Stimulated activated CD4-positive, alpha-beta T cell treated with anti-CD3 and anti-CD28 coated beads, Interleukin-15, amount 100 ng/mL, for 24 hours (primary cell): Measurements from ENCODE around the gene PTCH1.

Source experiments
- DNase-seq: peaks from one replicate; pipeline ENCODE4 v3.0.0-alpha.2; 2020

PTCH1 gene

GRCh38 chr9:95516734-95517558 lies at the start of gene PTCH1:
Gene PTCH1 (minus strand): TSS chr9:95516971.
- DNase-seq = peak; percentile 59

- no peak for DNase-seq
These were observed 49.2 kb upstream of the PTCH1 start for GRCh38 chr9:95565982-95566381.

DNA sequence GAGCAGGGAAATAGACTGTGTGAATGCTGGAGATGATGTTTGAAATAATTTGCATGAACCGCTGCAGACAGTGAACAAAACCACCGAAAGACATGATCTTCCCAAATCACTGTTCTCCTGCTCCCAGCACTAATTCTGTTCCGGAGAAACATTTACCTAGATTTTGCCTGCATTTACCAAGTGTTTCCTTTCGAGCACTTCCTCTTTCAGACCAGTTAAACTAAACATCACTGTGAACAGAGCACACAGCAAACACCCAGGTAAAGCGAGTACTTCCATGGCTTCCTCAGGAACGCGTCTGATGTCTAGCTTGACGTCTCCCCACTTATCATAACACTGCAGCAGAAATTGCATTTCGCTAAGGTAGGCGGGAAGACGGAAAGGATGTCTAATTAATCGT lies 45.1 kb upstream of the PTCH1 start:
- DNase-seq = no peak

GRCh38 chr9:95557142-95557541 lies 40.4 kb upstream of the PTCH1 start:
- no peak for DNase-seq

- DNase-seq = no peak
These were observed 39.8 kb upstream of the PTCH1 start for GRCh38 chr9:95556521-95556920.

DNA sequence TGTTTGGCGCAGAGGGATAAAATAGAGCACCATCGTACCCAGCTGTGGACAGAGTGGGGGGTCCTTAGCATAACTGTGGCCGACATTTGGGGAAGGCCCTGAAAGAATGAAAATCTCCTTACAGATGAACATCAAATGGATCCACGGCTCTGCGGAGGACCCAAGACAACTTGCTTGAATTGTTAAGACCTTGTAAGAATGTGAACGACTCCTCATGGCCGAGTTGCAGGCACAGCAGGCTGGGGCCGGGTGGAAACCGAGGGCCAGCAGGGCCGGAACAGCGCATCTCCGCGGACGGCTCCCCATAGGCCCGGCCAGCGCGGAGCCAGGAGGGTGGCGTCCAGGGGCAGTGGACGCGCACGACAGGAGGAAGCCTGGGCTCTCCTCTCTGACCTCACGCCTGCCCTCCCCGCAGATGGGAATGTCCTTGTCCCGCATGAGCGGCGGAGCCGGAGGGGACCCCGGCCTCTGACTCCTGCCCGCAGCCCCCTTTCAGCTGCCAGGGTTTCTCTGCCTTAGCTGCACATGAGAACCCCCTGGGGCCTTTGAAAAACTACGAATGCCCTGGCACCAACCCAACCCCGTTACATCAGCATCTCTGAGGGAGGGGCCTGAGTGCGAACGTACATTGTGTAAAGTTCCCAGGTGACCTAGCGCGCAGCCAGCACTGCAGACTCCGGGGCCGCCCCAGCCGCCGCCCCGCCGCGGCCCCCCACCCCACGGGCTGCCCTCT lies 36.2 kb upstream of the PTCH1 start:
- DNase-seq = peak; percentile 26

DNA sequence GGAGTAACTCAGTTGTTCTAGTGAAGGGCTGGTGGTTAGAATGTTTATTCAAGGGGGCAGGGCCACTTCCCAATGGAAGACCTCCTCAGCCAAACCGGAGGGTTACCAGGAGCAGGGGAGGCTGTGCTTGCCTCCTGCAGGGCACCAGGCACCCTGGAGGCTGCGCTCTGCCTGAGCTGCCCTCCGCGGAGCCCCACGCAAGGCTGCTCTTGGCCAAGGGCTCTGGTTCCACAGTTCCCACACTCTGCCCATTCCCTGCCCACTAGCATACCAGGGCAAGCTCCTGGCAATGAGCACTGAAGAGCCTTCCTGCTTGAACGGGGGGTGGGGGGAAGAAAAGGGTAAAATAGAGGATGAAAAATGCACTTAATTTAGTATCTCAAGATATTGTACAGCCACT lies 35.5 kb upstream of the PTCH1 start:
- DNase-seq = no peak

- DNase-seq = no peak
These were observed 34.6 kb upstream of the PTCH1 start for GRCh38 chr9:95551406-95551805.

GRCh38 chr9:95545831-95546567 lies 29.2 kb upstream of the PTCH1 start:
- DNase-seq = no peak

- no peak for DNase-seq
These were observed 17.4 kb upstream of the PTCH1 start for GRCh38 chr9:95533996-95534680.

DNA sequence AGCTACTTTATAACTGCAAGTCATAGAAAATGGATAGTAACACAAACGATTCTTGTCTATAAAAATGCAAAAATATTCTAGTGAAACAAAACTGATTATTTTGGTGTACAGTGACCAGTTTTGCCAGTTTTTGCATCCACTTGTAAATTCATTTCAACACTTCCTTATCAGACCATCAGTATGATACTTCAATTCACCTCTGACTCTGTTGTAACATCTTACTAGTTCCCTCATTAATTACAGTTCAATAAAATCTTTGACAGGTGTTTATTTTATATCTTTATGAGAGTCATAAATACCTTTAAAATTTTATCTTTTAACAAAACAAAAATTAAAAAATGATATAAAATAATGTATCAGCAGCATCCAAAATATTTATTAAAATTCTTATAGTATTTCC lies 13.1 kb upstream of the PTCH1 start:
- no peak for DNase-seq

DNA sequence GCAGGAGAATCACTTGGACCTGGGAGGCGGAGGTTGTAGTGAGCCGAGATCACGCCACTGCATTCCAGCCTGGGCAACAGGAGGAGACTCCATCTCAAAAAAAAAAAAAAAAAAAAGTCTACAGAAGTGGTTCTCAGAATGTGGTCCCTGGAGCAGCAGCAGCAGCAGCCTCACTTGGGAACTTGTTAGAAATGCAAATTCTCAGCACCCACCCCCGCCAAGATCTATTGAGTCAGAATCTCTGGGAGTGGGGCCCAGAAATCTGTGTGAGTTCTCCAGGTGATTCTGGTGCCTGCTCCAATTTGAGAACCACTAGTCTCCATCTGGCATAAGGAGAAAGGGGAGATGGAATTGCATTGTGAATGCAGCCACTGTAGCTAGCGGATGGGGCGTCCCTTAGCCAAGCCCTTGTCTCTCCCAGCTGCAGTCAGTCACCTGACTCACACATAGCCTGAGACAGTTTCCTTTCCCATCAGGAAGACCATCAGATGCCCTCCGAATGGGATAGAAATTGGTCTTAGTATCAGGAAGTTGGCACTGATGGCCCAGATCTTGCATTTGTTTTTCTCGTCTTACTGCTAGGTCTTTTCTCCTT lies 12.2 kb upstream of the PTCH1 start:
- DNase-seq = no peak

GRCh38 chr9:95522871-95523370 lies 6.2 kb upstream of the PTCH1 start:
- no peak for DNase-seq

- no peak for DNase-seq
These were observed 4.9 kb upstream of the PTCH1 start for GRCh38 chr9:95521699-95522098.

GRCh38 chr9:95517559-95518425 lies 1.0 kb upstream of the PTCH1 start:
- no peak for DNase-seq

DNA sequence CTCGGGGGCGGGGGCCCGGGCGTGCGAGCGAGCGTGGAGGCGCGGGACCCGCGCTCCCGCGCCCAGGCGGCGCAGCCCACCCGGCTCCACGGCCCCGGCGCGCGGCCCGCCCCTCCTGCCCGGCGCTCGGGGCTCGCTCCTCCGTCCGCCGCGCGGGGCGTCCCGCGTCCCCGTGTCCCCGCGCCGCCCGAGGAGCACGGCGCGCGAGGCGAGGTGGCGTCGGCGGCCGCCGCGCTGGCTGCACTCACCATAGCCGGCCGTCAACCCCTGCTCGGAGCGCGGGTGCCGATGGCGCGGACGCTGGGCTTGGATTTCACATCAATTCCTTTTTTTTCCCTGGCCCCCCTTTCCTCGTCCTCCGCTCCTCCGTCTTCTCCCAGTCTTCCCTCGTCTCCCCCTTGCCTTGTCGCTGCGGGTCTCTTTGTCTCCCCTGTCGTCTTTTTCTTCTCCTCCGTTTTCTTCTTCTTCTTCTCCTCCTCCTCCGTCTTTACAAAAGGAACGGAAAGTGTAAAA lies 494 bp downstream of the PTCH1 start:
- peak; percentile 25 for DNase-seq

DNA sequence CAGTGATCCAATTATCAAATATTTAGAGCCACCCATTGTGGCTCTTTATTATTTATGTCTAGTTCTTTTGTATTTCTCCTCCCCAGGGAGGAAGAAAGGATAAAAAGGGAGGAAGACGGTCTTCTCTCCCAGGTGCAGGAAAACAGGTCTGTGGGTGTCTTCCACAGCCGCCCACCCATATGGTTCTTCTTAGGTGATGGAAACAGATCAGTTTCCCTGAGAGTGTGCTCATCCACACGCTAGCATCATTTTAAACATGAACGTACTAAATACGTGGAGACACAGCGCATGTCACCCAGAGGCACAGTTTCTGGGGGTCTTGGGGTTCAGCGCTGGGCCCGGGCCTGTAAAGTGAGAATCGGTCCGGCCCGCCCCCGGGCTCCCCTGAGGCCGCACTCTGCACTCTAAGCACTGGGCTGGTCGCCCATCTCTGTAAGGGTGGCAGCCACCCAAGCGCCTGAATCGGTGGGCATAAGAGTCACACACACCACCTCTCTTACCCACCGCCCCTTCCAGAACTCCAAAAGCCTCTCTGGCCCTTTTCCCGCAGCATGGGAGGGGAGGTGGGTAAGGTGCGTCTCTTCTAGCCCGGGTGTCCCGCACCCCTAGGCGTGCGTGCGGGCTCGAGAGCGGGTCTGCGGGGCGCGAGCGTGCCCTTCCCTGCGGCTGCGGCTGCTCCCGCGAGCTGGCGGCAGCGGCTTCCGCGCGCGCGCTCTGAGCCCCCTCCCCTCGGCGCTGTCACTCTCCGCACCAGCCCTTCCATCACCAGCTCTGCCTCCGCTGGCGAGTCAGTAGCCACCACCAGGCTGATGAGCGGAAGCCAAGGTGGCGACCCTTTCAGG lies 1.3 kb downstream of the PTCH1 start:
- peak; percentile 53 for DNase-seq

- DNase-seq = no peak
These were observed 2.4 kb downstream of the PTCH1 start for GRCh38 chr9:95514342-95514741.

DNA sequence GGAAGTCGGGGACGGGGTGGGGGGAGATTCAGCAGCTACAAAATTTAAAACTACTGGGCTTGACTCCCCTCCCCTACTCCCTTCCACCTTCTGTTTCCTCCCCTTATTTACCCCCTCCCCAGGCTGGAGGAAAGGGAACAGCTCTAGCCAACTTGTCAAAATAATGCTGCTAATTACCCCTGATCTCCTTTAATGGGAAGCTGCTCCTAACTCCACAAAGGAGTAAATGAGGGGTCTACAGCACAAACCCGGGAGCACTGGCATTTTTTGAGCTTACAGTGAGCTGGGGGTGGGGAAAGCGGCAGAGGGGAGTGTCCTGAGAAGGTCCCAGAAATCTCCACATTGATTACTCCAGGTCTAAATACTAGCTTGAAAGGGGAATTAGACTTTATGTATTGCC lies 3.1 kb downstream of the PTCH1 start:
- no peak for DNase-seq

- no peak for DNase-seq
These were observed 4.1 kb downstream of the PTCH1 start for GRCh38 chr9:95512709-95513095.
